Islet of Langerhans (tissue), 1 donor: ENCODE data around the gene ARHGAP1.
A peak's percentile ranks its signal among the peaks of the same experiment; 100 is the strongest.

Experiments
- FAIRE-seq: peaks from one replicate; lab custom pipeline; 2011; peaks lifted over from hg19 to GRCh38; lab: Jason Lieb, UNC

ARHGAP1 gene

GRCh38 chr11:46700241-46701077 is at the start of gene ARHGAP1, which contains the start of gene ZNF408:
Gene ARHGAP1, minus strand, starts transcription at chr11:46700619. Its CDS starts 4,512 bp downstream, at chr11:46696107.
Gene ZNF408, plus strand, starts transcription at chr11:46701031. Its CDS starts 17 bp downstream, at chr11:46701048.
- peak; percentile 49 for FAIRE-seq

- FAIRE-seq, result no peak
These were observed 46.7 kb upstream of the ARHGAP1 start for GRCh38 chr11:46747150-46747549.

GRCh38 chr11:46745995-46746394 is 45.6 kb upstream of the ARHGAP1 start:
- no peak for FAIRE-seq

GRCh38 chr11:46745328-46745727 is 44.9 kb upstream of the ARHGAP1 start:
- FAIRE-seq, result no peak

GRCh38 chr11:46743693-46744339 is 43.4 kb upstream of the ARHGAP1 start:
- FAIRE-seq, result no peak

- no peak for FAIRE-seq
These were observed 42.6 kb upstream of the ARHGAP1 start for GRCh38 chr11:46743043-46743442.

- FAIRE-seq, result no peak
These were observed 41.4 kb upstream of the ARHGAP1 start for GRCh38 chr11:46741600-46742484.

GRCh38 chr11:46738887-46739286 is 38.5 kb upstream of the ARHGAP1 start:
- no peak for FAIRE-seq

GRCh38 chr11:46737699-46738098 is 37.3 kb upstream of the ARHGAP1 start:
- no peak for FAIRE-seq

- FAIRE-seq, result peak; percentile 24
These were observed 36.2 kb upstream of the ARHGAP1 start for GRCh38 chr11:46736615-46737014.

GRCh38 chr11:46736146-46736545 is 35.7 kb upstream of the ARHGAP1 start:
- no peak for FAIRE-seq

- no peak for FAIRE-seq
These were observed 32.8 kb upstream of the ARHGAP1 start for GRCh38 chr11:46733234-46733633.

- FAIRE-seq, result no peak
These were observed 31.1 kb upstream of the ARHGAP1 start for GRCh38 chr11:46731545-46731944.

- no peak for FAIRE-seq
These were observed 28.9 kb upstream of the ARHGAP1 start for GRCh38 chr11:46729110-46730027.

GRCh38 chr11:46728659-46729040 is 28.2 kb upstream of the ARHGAP1 start:
- no peak for FAIRE-seq

- no peak for FAIRE-seq
These were observed 27.7 kb upstream of the ARHGAP1 start for GRCh38 chr11:46727952-46728658.

GRCh38 chr11:46726206-46726862 is 25.9 kb upstream of the ARHGAP1 start:
- FAIRE-seq, result no peak

- FAIRE-seq, result no peak
These were observed 25.2 kb upstream of the ARHGAP1 start for GRCh38 chr11:46725338-46726205.

GRCh38 chr11:46724088-46724487 is 23.7 kb upstream of the ARHGAP1 start:
- no peak for FAIRE-seq
